Measurements from ENCODE around the gene SYPL2.

- TF ChIP-seq CTCF (IDR thresholded peaks at IDR 0.05) = no peak
- TF ChIP-seq POLR2A (IDR thresholded peaks at IDR 0.05) = no peak
- TF ChIP-seq POLR2AphosphoS5 (IDR thresholded peaks at IDR 0.05) = no peak
Measured at GRCh38 chr1:109470245-109470644, 3.9 kb downstream of the SYPL2 start.
